ENCODE results near the gene ANAPC16. TPM values are rescaled to one million over a fixed set of nuclear protein-coding genes. Genes with fewer than 3 reads are reported as not detected.
"Not testable (repeated sequence)": the region's sequence is repeated elsewhere in the genome, so short reads cannot be mapped to it uniquely, and the experiment has no call there.

ANAPC16 gene
- total RNA-seq, 6 experiments from 2014 or later: 38.6 to 79.2 (median 51.3) TPM

GRCh38 chr10:72204724-72205123 lies 11.1 kb upstream of the ANAPC16 start:
- Histone ChIP-seq H3K27ac (no peak overlapping the region), H3K9me3 (no peaks in the 10 kb centered on the region), H3K4me3 (no peak overlapping the region), H3K27me3 (no peaks in the 10 kb centered on the region), H3K36me3 (peaks cover 0 to 34% (median 0%) of the 10 kb centered on the region in 4 donors), H3K4me1 (no peaks in the 10 kb centered on the region)
- no peak for DNase-seq
- TF ChIP-seq, protein P1, sequence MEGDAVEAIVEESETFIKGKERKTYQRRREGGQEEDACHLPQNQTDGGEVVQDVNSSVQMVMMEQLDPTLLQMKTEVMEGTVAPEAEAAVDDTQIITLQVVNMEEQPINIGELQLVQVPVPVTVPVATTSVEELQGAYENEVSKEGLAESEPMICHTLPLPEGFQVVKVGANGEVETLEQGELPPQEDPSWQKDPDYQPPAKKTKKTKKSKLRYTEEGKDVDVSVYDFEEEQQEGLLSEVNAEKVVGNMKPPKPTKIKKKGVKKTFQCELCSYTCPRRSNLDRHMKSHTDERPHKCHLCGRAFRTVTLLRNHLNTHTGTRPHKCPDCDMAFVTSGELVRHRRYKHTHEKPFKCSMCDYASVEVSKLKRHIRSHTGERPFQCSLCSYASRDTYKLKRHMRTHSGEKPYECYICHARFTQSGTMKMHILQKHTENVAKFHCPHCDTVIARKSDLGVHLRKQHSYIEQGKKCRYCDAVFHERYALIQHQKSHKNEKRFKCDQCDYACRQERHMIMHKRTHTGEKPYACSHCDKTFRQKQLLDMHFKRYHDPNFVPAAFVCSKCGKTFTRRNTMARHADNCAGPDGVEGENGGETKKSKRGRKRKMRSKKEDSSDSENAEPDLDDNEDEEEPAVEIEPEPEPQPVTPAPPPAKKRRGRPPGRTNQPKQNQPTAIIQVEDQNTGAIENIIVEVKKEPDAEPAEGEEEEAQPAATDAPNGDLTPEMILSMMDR (IDR thresholded peaks at IDR 0.05): no peak
- TF ChIP-seq POLR2A (IDR thresholded peaks at IDR 0.05): no peak
- intact Hi-C loops (cut with DNase I): no loop called here
- no peak for ATAC-seq
- 100% methylated on average over 1 of the region's 1 CpG for WGBS (ENCODE audit: insufficient coverage, low coverage, low lambda C conversion rate, missing lambda C conversion rate)

GRCh38 chr10:72206511-72207229 lies 9.1 kb upstream of the ANAPC16 start:
- DNase-seq (no peak), ATAC-seq (no peak)
- H3K27me3 ChIP-seq: no peaks in the 10 kb centered on the region
- TF ChIP-seq, protein P1 (IDR thresholded peaks at IDR 0.05): no peak
- intact Hi-C loops (cut with DNase I): no loop called here
- H3K27ac ChIP-seq: no peak overlapping the region
- peaks cover 0 to 44% (median 3%) of the 10 kb centered on the region in 4 donors for H3K36me3 ChIP-seq
- no peaks in the 10 kb centered on the region for H3K4me1 ChIP-seq
- H3K9me3 ChIP-seq: no peaks in the 10 kb centered on the region
- 74% methylated on average over 7 of the region's 7 CpGs for WGBS (ENCODE audit: insufficient coverage, low coverage, low lambda C conversion rate, missing lambda C conversion rate)
- no peak overlapping the region for H3K4me3 ChIP-seq

- H3K27ac ChIP-seq; intact Hi-C loops (cut with DNase I); H3K4me1 ChIP-seq; H3K9me3 ChIP-seq; ATAC-seq; DNase-seq; H3K27me3 ChIP-seq; H3K4me3 ChIP-seq: not testable (repeated sequence)
- peaks cover 0 to 35% (median 3%) of the 10 kb centered on the region in 4 donors for H3K36me3 ChIP-seq
- 59% methylated on average over 2 of the region's 2 CpGs for WGBS (ENCODE audit: insufficient coverage, low coverage, low lambda C conversion rate, missing lambda C conversion rate)
Measured at GRCh38 chr10:72208526-72208925, 7.3 kb upstream of the ANAPC16 start.

DNA sequence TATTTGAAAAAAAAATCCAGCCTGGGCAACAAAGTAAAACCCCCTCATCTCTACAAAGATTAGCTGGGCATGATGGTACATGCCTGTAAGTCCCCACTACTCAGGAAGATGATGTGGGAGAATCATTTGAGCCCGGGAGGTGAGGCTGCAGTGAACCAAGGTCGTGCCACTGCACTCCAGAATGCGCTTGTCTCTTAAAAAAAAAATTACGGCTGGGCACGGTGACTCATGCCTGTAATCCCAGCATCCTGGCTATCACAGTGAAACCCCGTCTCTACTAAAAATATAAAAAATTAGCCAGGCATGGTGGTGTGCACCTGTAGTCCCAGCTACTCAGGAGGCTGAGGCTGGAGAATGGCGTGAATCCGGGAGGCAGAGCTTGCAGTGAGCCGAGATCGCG lies 4.4 kb upstream of the ANAPC16 start:
- intact Hi-C loops (cut with DNase I); H3K4me3 ChIP-seq; H3K27me3 ChIP-seq; H3K27ac ChIP-seq; ATAC-seq; H3K9me3 ChIP-seq: not testable (repeated sequence)
- DNase-seq: peak in 1 of 3 donors; percentile 7
- 94% methylated on average over 11 of the region's 11 CpGs for WGBS (ENCODE audit: insufficient coverage, low coverage, low lambda C conversion rate, missing lambda C conversion rate)
- H3K36me3 ChIP-seq: peaks cover 0 to 25% (median 3%) of the 10 kb centered on the region in 4 donors
- H3K4me1 ChIP-seq: peaks cover 0 to 20% (median 5%) of the 10 kb centered on the region in 4 donors

DNA sequence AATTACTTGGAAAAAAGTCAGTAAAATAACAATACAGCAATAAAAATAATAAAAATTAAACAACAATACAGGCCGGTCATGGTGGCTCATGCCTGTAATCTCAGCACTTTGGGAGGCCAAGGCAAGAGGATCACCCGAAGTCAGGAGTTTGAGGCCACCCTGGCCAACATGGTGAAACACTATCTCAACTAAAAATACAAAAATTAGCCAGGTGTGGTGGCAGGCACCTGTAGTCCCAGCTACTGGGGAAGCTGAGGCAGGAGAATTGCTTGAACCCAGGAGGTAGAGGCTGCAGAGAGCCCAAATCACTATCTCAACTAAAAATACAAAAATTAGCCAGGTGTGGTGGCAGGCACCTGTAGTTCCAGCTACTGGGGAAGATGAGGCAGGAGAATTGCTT lies 4.0 kb upstream of the ANAPC16 start:
- ATAC-seq; intact Hi-C loops (cut with DNase I); H3K27ac ChIP-seq; H3K9me3 ChIP-seq; H3K4me3 ChIP-seq; H3K27me3 ChIP-seq; DNase-seq: not testable (repeated sequence)
- peaks cover 0 to 21% (median 3%) of the 10 kb centered on the region in 4 donors for H3K36me3 ChIP-seq
- WGBS (ENCODE audit: insufficient coverage, low coverage, low lambda C conversion rate, missing lambda C conversion rate): 100% methylated on average over 2 of the region's 2 CpGs
- H3K4me1 ChIP-seq: peaks cover 0 to 20% (median 5%) of the 10 kb centered on the region in 4 donors

- no peak for TF ChIP-seq POLR2A (IDR thresholded peaks at IDR 0.05)
- TF ChIP-seq, protein P1 (IDR thresholded peaks at IDR 0.05): no peak
- Histone ChIP-seq H3K4me1 (peaks cover 0 to 53% (median 17%) of the 10 kb centered on the region in 4 donors), H3K9me3 (no peaks in the 10 kb centered on the region), H3K27me3 (no peaks in the 10 kb centered on the region), H3K27ac (peak overlapping the region; percentile 1 to 100 (median 35)), H3K4me3 (no peak overlapping the region), H3K36me3 (peaks cover 0 to 12% (median 2%) of the 10 kb centered on the region in 4 donors)
- DNase-seq (no peak), ATAC-seq (no peak)
- intact Hi-C loops (cut with DNase I): no loop called here
- WGBS (ENCODE audit: insufficient coverage, low coverage, low lambda C conversion rate, missing lambda C conversion rate): 43% methylated on average over 1 of the region's 1 CpG
Measured at GRCh38 chr10:72218325-72218724, 2.5 kb downstream of the ANAPC16 start.
